K562 (cell line): ENCODE measurements around the gene SF3A2. TPM values are rescaled to one million over a fixed set of nuclear protein-coding genes. Genes with fewer than 3 reads are reported as not detected.

Experiments used
- ATAC-seq: fragments of 200-7000 bp; cut with Tn5 transposase; 3 replicates; pipeline ENCODE4 v1.9.1; 2020; ENCODE audit warnings: moderate library complexity
- BruUV-seq: library from RNA; stranded (reverse); fragments of 400-500 nt; replicated peaks from 2 replicates; lab custom pipeline; 2021; lab: Mats Ljungman, UMichigan
- CTCF ChIA-PET: fragments of 300-600 bp; formaldehyde crosslinking; extraction: SDS; loops from one replicate; lab custom pipeline; 2021; ENCODE audit warnings: low intra/inter-chr PET ratio; lab: Yijun Ruan, JAX
- POLR2A ChIA-PET: fragments of 300-600, 350-650 bp; sonication (Branson Sonifier 250); formaldehyde crosslinking; extraction: SDS; loops from one replicate; lab custom pipeline; 2021; ENCODE audit warnings: antibody characterized with exemption, inconsistent platforms; lab: Yijun Ruan, JAX
- DNase-seq, 4 experiments: peaks; one replicate each; pipeline versions ENCODE4 v3.0.0 to v3.0.0-alpha.2; 2011 to 2018; ENCODE audit warnings: low spot score in 3 of 4, mixed read lengths in 3 of 4; ENCODE audit errors: extremely low read depth in 1 of 4
- FAIRE-seq: peaks from 2 replicates; lab custom pipeline; 2011; peaks lifted over from hg19 to GRCh38; lab: Jason Lieb, UNC
- H2AFZ ChIP-seq: 2 replicates; pipeline ENCODE4 v1.6.0; 2011; ENCODE audit warnings: low read depth, low read length, control low read depth, inconsistent platforms
- H3K27ac ChIP-seq: fragments of 200-600 bp; 3 replicates; pipeline ENCODE4 v1.8.0; 2011; ENCODE audit warnings: low read depth, mild to moderate bottlenecking, control low read depth, inconsistent platforms, low read length, moderate library complexity, mixed read lengths; ENCODE audit errors: extremely low read depth
- H3K27me3 ChIP-seq, 2 experiments: fragments of 300-600 bp in 1 of 2; 2 replicates in 1 of 2; 3 replicates in 1 of 2; pipeline versions ENCODE4 v1.6.0 to v1.8.0; 2011; ENCODE audit warnings: inconsistent platforms in 2 of 2, low read length in 2 of 2, mild to moderate bottlenecking in 1 of 2, mixed read lengths in 1 of 2, moderate library complexity in 1 of 2; ENCODE audit not compliant: control insufficient read depth in 2 of 2, insufficient read depth in 2 of 2
- H3K36me3 ChIP-seq: fragments of 300-600 bp; 3 replicates; pipeline ENCODE4 v1.8.0; 2011; ENCODE audit warnings: mild to moderate bottlenecking, low read length, inconsistent platforms; ENCODE audit not compliant: control insufficient read depth, insufficient read depth
- H3K4me1 ChIP-seq, 2 experiments: fragments of 200-600 bp in 1 of 2; replicated peaks in 1 of 2; 2 replicates in 1 of 2; 3 replicates in 1 of 2; pipeline versions ENCODE4 v1.5.1 to v1.8.0; 2011; ENCODE audit warnings: inconsistent platforms in 2 of 2, low read length in 2 of 2, mild to moderate bottlenecking in 1 of 2, mixed read lengths in 1 of 2, moderate library complexity in 1 of 2; ENCODE audit not compliant: control insufficient read depth in 2 of 2, insufficient read depth in 2 of 2
- H3K4me2 ChIP-seq: 2 replicates; pipeline ENCODE4 v1.6.1; 2011; ENCODE audit warnings: low read length, control low read depth, inconsistent platforms, mixed read lengths; ENCODE audit not compliant: insufficient read depth
- H3K4me3 ChIP-seq: fragments of 200-600 bp; sonication (generic), shearing (Covaris generic); 2 replicates; pipeline ENCODE4 v1.5.1; 2016; ENCODE audit warnings: control low read depth, inconsistent platforms
- H3K79me2 ChIP-seq: fragments of 200-600 bp; 3 replicates; pipeline ENCODE4 v1.8.0; 2011; ENCODE audit warnings: low read length, inconsistent platforms; ENCODE audit not compliant: control insufficient read depth, insufficient read depth
- H3K9ac ChIP-seq, 2 experiments: 2 replicates each; pipeline versions ENCODE4 v1.6.0 to v1.6.1; 2011; ENCODE audit warnings: low read depth in 2 of 2, low read length in 2 of 2, control low read depth in 1 of 2, inconsistent platforms in 1 of 2, mild to moderate bottlenecking in 1 of 2, mixed read lengths in 1 of 2; ENCODE audit not compliant: insufficient read depth in 1 of 2
- H3K9me1 ChIP-seq: one replicate; pipeline ENCODE4 v1.6.0; 2011; ENCODE audit warnings: inconsistent platforms, mild to moderate bottlenecking, low read length, moderate library complexity; ENCODE audit not compliant: control insufficient read depth, insufficient read depth
- H3K9me3 ChIP-seq: replicated peaks from 2 replicates; pipeline ENCODE4 v1.5.1; 2011; ENCODE audit warnings: low read depth, low read length, inconsistent platforms; ENCODE audit not compliant: control insufficient read depth, insufficient read depth
- H4K20me1 ChIP-seq: replicated peaks from 2 replicates; pipeline ENCODE4 v1.6.1; 2011; ENCODE audit warnings: low read length, inconsistent platforms, mixed read lengths; ENCODE audit not compliant: control insufficient read depth, insufficient read depth
- ELK1 ChIP-seq: sonication (generic); formaldehyde crosslinking; IDR thresholded peaks from 2 replicates; pipeline ENCODE4 v1.8.1; 2022; ENCODE audit warnings: missing genetic modification reagents
- POLR2G ChIP-seq: fragments of 200-400 bp; formaldehyde crosslinking; IDR thresholded peaks from 2 replicates; pipeline ENCODE4 v1.6.1; 2017; ENCODE audit warnings: low read depth, mild to moderate bottlenecking, antibody characterized with exemption, low read length, moderate library complexity
- RBM22 ChIP-seq: fragments of 200-400 bp; formaldehyde crosslinking; IDR thresholded peaks from 2 replicates; pipeline ENCODE4 v1.6.1; 2018; ENCODE audit warnings: low read length, low read depth; ENCODE audit not compliant: poor library complexity, severe bottlenecking
- SAP30 ChIP-seq: fragments of 200-600 bp; sonication (generic); IDR thresholded peaks from 2 replicates; pipeline ENCODE4 v1.6.1; 2012; ENCODE audit warnings: borderline replicate concordance, low read depth, mild to moderate bottlenecking, moderate library complexity, low read length, control low read depth, inconsistent platforms; ENCODE audit not compliant: insufficient read depth, poor library complexity, severe bottlenecking
- SIN3B ChIP-seq: fragments of 450-650 bp; IDR thresholded peaks from 2 replicates; pipeline ENCODE4 v1.6.1; 2017; ENCODE audit warnings: low read depth, mild to moderate bottlenecking, moderate library complexity
- TBP ChIP-seq: optimal IDR thresholded peaks from 2 replicates; pipeline ENCODE3; 2011; ENCODE audit warnings: low read depth, low read length, improper control_type of control experiment
- ZBTB33 ChIP-seq: sonication (generic); formaldehyde crosslinking; IDR thresholded peaks from 2 replicates; pipeline ENCODE4 v1.8.1; 2023; ENCODE audit warnings: mild to moderate bottlenecking, missing genetic modification reagents
- ZNF57 ChIP-seq: fragments of 450-650 bp; formaldehyde crosslinking; IDR thresholded peaks from 2 replicates; pipeline ENCODE4 v1.4.0; 2020; ENCODE audit warnings: mild to moderate bottlenecking, moderate library complexity
- WGBS: fragments of 100-300 bp; shearing (Covaris generic); methylation state at CpG from one replicate; pipeline ENCODE4 v1.1.6; 2016; ENCODE audit warnings: low coverage, mixed read lengths; ENCODE audit not compliant: insufficient coverage; ENCODE audit errors: missing lambda C conversion rate; 5-methylcytosine and 5-hydroxymethylcytosine counted together
- in situ Hi-C: fragments of 300-500 bp; cut with MboI; formaldehyde crosslinking; loops from 4 replicates; pipeline ENCODE4 v1.15.0; 2018; ENCODE audit warnings: inconsistent platforms, mixed read lengths
- intact Hi-C: fragments of 100-400 bp; cut with micrococcal nuclease; formaldehyde crosslinking; loops from 2 replicates; pipeline ENCODE4 v1.14.2; 2022
- polyA plus RNA-seq, 8 experiments: library from polyadenylated mRNA; depleted of rRNA in 4 of 8; stranded (reverse) in 5 of 8; unstranded in 3 of 8; fragments of >200 nt; fragmentation: Nextera tagmentation in 2 of 8; fragmentation: Illumina TruSeq in 1 of 8; extraction: Ambion mirVana in 2 of 8; extraction: Trizol in 1 of 8; gene quantifications; 2 replicates each; pipeline versions ENCODE4 v1.2.1 to v1.2.3, GENCODE V29; 2011 to 2014; ENCODE audit warnings: inconsistent platforms in 1 of 8, missing spikeins in 1 of 8
- total RNA-seq, 7 experiments: library from RNA; depleted of rRNA in 6 of 7; stranded (reverse); fragments of >200 nt in 6 of 7; fragmentation: Illumina TruSeq in 2 of 7; extraction: Trizol in 2 of 7; gene quantifications; 2 replicates each; pipeline versions ENCODE4 v1.2.1 to v1.2.3, GENCODE V29; 2011 to 2021; ENCODE audit warnings: low replicate concordance in 1 of 7
- TF ChIP-seq, protein P1 (sequence below): fragments of 250-450 bp; sonication (Bioruptor Pico); IDR thresholded peaks from 2 replicates; pipeline ENCODE4 v1.5.0; 2021

The SF3A2 gene
- total and polyA plus RNA-seq, 9 of the 15 experiments (the other 6 are each of a cell fraction or from before 2014, with no cell fraction given), result 0.17 to 194 (median 22.8) TPM

GRCh38 chr19:2246801-2247361, 10.3 kb downstream of the SF3A2 start:
- WGBS, result 93% methylated on average over 16 of the region's 26 CpGs
- Histone ChIP-seq H3K4me1 (peaks cover 0 to 69% of the 10 kb centered on the region in 2 experiments; a peak in 2 of 5 replicates), H3K36me3 (peaks cover 76% of the 10 kb centered on the region; the same call in 2 of the 3 replicates), H3K9me3 (no peaks in the 10 kb centered on the region), H2AFZ (no peak overlapping the region), H3K9me1 (no peaks in the 10 kb centered on the region), H3K27ac (no peak overlapping the region), H4K20me1 (peaks cover 17% of the 10 kb centered on the region), H3K4me3 (no peak overlapping the region), H3K27me3 (no peaks in the 10 kb centered on the region), H3K4me2 (no peak overlapping the region), H3K79me2 (peaks cover 24% of the 10 kb centered on the region), H3K9ac (peak overlapping the region in 1 of 2 experiments; percentile 31; a peak in 1 of 4 replicates)
- no peak for TF ChIP-seq ELK1 (CRISPR knock-in tag)
- TF ChIP-seq ZNF57, result no peak
- TF ChIP-seq RBM22, result peak; percentile 65
- TF ChIP-seq TBP, result no peak
- no peak for TF ChIP-seq ZBTB33
- TF ChIP-seq SIN3B, result no peak
- TF ChIP-seq, protein P1, sequence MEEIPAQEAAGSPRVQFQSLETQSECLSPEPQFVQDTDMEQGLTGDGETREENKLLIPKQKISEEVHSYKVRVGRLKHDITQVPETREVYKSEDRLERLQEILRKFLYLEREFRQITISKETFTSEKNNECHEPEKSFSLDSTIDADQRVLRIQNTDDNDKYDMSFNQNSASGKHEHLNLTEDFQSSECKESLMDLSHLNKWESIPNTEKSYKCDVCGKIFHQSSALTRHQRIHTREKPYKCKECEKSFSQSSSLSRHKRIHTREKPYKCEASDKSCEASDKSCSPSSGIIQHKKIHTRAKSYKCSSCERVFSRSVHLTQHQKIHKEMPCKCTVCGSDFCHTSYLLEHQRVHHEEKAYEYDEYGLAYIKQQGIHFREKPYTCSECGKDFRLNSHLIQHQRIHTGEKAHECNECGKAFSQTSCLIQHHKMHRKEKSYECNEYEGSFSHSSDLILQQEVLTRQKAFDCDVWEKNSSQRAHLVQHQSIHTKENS (CRISPR knock-in tag), result no peak
- TF ChIP-seq POLR2G, result no peak; the same call in 1 of the 2 replicates
- TF ChIP-seq SAP30, result no peak
- FAIRE-seq, result no peak
- ChIA-PET CTCF (no interaction called here), POLR2A (interaction anchor here (0.5 to 1.9 kb wide), 4 partner anchors 8 to 78 kb away, joined by 3 to 7 read pairs (median 6); no protein-coding TSS in a partner anchor)
- ATAC-seq, result 0 out of 3 replicates have a peak, but pooled peaks have one; percentile 4
- no peak for DNase-seq
- BruUV-seq, result no TSS peak
- in situ Hi-C loops (no loop called here), intact Hi-C loops (no loop called here)
